Progenitor cell of endocrine pancreas (in vitro differentiated cells): ENCODE data around the gene SLC25A13. TPM values are rescaled to one million over a fixed set of nuclear protein-coding genes. Genes with fewer than 3 reads are reported as not detected.

Experiments used
- DNase-seq: peaks from one replicate; pipeline ENCODE4 v3.0.0; 2021; ENCODE audit warnings: low spot score; ENCODE audit not compliant: unreplicated experiment
- H3K27ac Mint-ChIP-seq: 2 replicates; pipeline ENCODE4 v1.8.0; 2021; ENCODE audit warnings: mild to moderate bottlenecking, moderate library complexity, mixed read lengths
- H3K27me3 Mint-ChIP-seq: 2 replicates; pipeline ENCODE4 v1.8.0; 2021; ENCODE audit warnings: mixed read lengths
- H3K36me3 Mint-ChIP-seq: 2 replicates; pipeline ENCODE4 v1.8.0; 2022; ENCODE audit warnings: mixed read lengths; ENCODE audit not compliant: insufficient read depth
- H3K4me1 Mint-ChIP-seq: 2 replicates; pipeline ENCODE4 v1.8.0; 2021; ENCODE audit warnings: low read depth, mixed read lengths
- H3K4me3 Mint-ChIP-seq: 2 replicates; pipeline ENCODE4 v1.8.0; 2021; ENCODE audit warnings: low read depth, mild to moderate bottlenecking, moderate library complexity, mixed read lengths
- H3K9me3 Mint-ChIP-seq: 2 replicates; pipeline ENCODE4 v1.8.0; 2021; ENCODE audit warnings: low read depth, mixed read lengths
- CTCF ChIP-seq: fragments of 200-600 bp; sonication (generic); IDR thresholded peaks from one replicate; pipeline ENCODE4 v1.5.0; 2021; ENCODE audit warnings: antibody characterized with exemption, mild to moderate bottlenecking; ENCODE audit not compliant: unreplicated experiment
- total RNA-seq: library from RNA; stranded (reverse); gene quantifications from 2 replicates; pipeline ENCODE4 v1.2.1, GENCODE V29; 2021

SLC25A13 gene
- total RNA-seq, 1 donor from 2014 or later, result 54.0 TPM

DNA sequence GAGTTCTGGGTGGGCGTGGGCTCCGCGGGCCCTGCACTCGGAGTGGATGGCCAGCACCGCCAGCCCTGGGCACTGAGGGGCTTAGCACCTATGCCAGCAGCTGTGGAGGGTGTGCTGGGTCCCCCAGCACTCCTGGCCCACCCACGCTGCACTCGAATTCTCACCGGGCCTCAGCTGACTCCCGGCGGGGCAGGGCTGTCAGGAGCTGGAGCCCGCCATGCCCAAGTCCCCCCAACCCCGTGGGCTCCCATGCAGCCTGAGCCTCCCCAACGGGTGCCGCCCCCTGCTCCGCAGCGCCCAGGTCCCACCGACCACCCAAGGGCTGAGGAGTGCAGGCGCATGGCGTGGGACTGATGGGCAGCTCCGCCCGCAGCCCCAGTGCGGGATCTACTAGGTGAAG is 93.1 kb downstream of the SLC25A13 start:
- Mint-ChIP-seq H3K27ac (no peak overlapping the region), H3K9me3 (peaks cover 7% of the 10 kb centered on the region), H3K27me3 (no peaks in the 10 kb centered on the region), H3K4me1 (peaks cover 1% of the 10 kb centered on the region), H3K4me3 (no peak overlapping the region), H3K36me3 (peaks cover 31% of the 10 kb centered on the region)
- DNase-seq, result no peak
- no peak for TF ChIP-seq CTCF

- no peaks in the 10 kb centered on the region for H3K27me3 Mint-ChIP-seq
- H3K36me3 Mint-ChIP-seq, result peaks cover 16% of the 10 kb centered on the region
- H3K27ac Mint-ChIP-seq, result no peak overlapping the region
- no peaks in the 10 kb centered on the region for H3K4me1 Mint-ChIP-seq
- peaks cover 7% of the 10 kb centered on the region for H3K9me3 Mint-ChIP-seq
- no peak for TF ChIP-seq CTCF
- H3K4me3 Mint-ChIP-seq, result no peak overlapping the region
- no peak for DNase-seq
These were observed 96.6 kb downstream of the SLC25A13 start for GRCh38 chr7:96225251-96225650.

- TF ChIP-seq CTCF, result no peak
- Mint-ChIP-seq H3K36me3 (peaks cover 12% of the 10 kb centered on the region), H3K4me1 (no peaks in the 10 kb centered on the region), H3K4me3 (no peak overlapping the region), H3K27ac (no peak overlapping the region), H3K27me3 (no peaks in the 10 kb centered on the region), H3K9me3 (peaks cover 3% of the 10 kb centered on the region)
- no peak for DNase-seq
These were observed 97.2 kb downstream of the SLC25A13 start for GRCh38 chr7:96224685-96225084.

GRCh38 chr7:96224073-96224472 is 97.8 kb downstream of the SLC25A13 start:
- no peaks in the 10 kb centered on the region for H3K9me3 Mint-ChIP-seq
- no peaks in the 10 kb centered on the region for H3K27me3 Mint-ChIP-seq
- TF ChIP-seq CTCF, result no peak

DNA sequence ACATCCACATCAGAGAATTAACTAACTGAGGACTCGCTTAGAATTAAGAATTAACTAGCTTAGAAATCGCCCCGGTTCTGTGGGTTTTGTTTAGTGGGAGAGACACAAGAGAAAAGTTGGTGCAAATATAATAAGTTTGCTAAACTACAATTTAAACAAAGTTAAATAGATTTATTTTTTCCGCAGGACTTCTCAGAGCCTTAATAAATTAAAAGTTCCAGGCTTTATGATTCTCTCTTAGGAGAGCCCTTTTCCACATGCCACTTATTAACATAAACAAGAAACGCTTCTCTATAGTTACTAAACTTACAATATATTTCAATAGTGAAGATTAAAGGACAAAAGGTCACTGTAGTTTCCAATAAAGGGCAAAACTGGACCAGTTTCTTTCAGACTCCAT is 100.0 kb downstream of the SLC25A13 start:
- Mint-ChIP-seq H3K36me3 (peaks cover under 1% of the 10 kb centered on the region), H3K4me3 (no peak overlapping the region), H3K4me1 (no peaks in the 10 kb centered on the region), H3K9me3 (peaks cover 2% of the 10 kb centered on the region), H3K27ac (no peak overlapping the region), H3K27me3 (no peaks in the 10 kb centered on the region)
- no peak for TF ChIP-seq CTCF
- no peak for DNase-seq

More at GRCh38 chr7:96224073-96224472, 97.8 kb downstream of the SLC25A13 start:
- Mint-ChIP-seq H3K4me1 (no peaks in the 10 kb centered on the region), H3K36me3 (peaks cover 6% of the 10 kb centered on the region), H3K27ac (no peak overlapping the region), H3K4me3 (no peak overlapping the region)
- DNase-seq, result no peak
